ENCODE measurements around the gene TEX55.
"Not testable (repeated sequence)": the region's sequence is repeated elsewhere in the genome, so short reads cannot be mapped to it uniquely, and the experiment has no call there.

The TEX55 gene

DNA sequence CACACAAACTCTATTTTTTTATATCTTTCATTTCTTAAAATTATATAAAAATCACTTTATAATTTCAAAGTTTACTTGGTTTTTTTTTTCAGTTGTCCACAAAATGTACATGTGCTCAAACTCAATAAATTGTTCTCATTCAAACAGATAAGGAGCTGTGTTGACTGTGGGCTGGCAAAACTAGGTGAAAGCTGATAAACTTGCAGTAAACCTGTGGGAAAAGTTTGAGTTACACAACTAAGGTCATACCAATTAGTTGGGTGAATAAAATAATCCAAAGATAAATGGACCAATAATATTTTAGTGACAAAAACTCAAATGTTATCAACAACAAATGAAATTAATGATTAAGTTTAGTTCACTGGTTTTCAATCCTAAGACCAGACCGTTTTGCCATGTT, 14.8 kb downstream of the TEX55 start:
- no peak for TF ChIP-seq CTCF (IDR thresholded peaks at IDR 0.05; ENCODE audit: insufficient read depth, missing control alignments)
- DNase-seq (ENCODE audit: insufficient read length, low spot score) (no peak), FAIRE-seq (no peak)

GRCh38 chr3:119161240-119161639, 15.3 kb downstream of the TEX55 start:
- no peak for TF ChIP-seq CTCF (IDR thresholded peaks at IDR 0.05; ENCODE audit: insufficient read depth, missing control alignments)
- FAIRE-seq (no peak), DNase-seq (ENCODE audit: insufficient read length, low spot score) (no peak)

DNA sequence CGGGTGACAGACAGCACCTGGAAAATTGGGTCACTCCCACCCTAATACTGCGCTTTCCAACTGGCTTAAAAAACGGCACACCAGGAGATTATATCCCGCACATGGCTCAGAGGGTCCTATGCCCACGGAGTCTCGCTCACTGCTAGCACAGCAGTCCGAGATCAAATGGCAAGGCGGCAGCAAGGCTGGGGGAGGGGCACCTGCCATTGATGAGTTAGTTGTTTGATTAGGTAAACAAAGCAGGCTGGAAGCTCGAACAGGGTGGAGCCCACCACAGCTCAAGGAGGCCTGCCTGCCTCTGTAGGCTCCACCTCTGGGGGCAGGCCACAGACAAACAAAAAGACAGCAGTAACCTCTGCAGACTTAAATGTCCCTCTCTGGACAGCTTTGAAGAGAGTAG, 18.8 kb downstream of the TEX55 start:
- not testable (repeated sequence) for FAIRE-seq; DNase-seq (ENCODE audit: insufficient read length, low spot score)

GRCh38 chr3:119170821-119171220, 24.9 kb downstream of the TEX55 start:
- FAIRE-seq (no peak), DNase-seq (ENCODE audit: insufficient read length, low spot score) (no peak)
- TF ChIP-seq CTCF (IDR thresholded peaks at IDR 0.05; ENCODE audit: insufficient read depth, missing control alignments), result no peak

DNA sequence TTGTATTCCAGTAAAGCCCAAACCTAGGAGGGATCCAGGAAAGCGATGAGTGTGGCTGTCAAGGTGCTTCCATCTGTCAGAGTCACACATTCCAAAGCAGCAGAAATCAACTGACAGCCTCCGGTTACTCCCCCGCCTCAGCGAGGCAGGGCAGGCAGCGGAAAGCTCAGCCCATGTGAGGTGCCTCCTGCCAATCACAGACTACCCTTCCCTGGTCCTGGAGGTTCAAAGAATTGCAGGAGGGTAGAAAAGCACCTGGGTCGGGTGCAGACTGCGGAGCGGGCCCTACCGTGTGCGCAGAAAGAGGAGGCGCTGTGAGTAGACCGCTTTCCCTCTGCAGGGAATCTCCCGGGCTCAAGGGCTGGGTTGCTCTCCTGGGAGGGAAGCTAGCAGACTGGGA, 27.4 kb downstream of the TEX55 start, which contains the start of gene UPK1B:
Gene UPK1B, plus strand, starts transcription at position 274 of the 400 bp plus-strand sequence. CDS start 13,144 bp downstream, outside the sequence.
- TF ChIP-seq CTCF (IDR thresholded peaks at IDR 0.05; ENCODE audit: insufficient read depth, missing control alignments), result no peak
- FAIRE-seq (no peak), DNase-seq (ENCODE audit: insufficient read length, low spot score) (no peak)

DNA sequence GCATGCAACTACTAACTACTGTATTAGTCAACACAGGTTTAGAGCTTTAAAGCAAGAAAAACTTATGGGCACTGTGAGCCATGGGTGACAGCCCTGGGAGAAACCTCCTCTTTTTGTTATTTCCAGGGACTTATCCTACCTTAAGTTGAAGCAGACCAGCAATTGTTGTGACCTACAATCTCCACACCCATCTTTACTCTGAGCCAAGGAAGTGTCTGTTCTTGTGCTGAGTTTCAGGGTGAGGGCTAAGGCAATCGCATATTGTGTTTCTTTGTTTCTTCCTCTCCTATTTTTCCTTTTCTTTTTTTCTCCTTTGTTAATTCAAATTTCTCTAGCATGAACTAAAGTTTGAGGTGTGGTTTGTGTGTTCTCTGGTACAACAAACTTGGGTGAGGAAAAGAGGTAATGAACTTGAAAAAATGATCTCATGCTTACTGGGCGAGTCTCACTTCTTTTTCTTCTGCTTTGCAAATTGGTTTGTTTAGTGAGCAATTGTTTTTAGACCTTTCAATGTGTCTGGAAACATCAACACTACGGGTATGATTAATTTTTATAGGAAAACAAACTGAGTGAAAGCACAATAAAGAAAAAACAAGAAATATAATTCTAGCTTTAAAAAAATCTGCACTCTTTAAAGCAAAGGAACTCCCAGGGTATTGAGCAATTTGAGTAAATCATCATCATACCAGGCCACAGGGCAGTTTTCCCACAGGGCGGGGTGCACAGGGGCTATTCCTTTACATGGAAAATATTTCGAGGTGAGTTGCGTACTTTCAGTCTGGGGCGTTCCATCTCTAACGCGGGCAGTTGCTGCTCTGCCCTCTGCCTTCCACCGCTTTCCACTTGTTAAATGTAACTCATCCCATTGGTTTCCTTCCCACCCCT, 30.1 kb downstream of the TEX55 start:
- DNase-seq (ENCODE audit: insufficient read length, low spot score) (no peak), FAIRE-seq (no peak)
- TF ChIP-seq CTCF (IDR thresholded peaks at IDR 0.05; ENCODE audit: insufficient read depth, missing control alignments), result no peak

GRCh38 chr3:119176778-119177177, 30.8 kb downstream of the TEX55 start:
- no peak for FAIRE-seq
- no peak for TF ChIP-seq CTCF (IDR thresholded peaks at IDR 0.05; ENCODE audit: insufficient read depth, missing control alignments)
- DNase-seq (ENCODE audit: insufficient read length, low spot score), result no peak

Measured in D721Med (cell line).